SK-N-SH treated with all-trans-retinoic acid at 6 μM for 48 hours (cell line): ENCODE data around the gene QRFP.

Source experiments
- ARNTL ChIP-seq: fragments of 450-650 bp; formaldehyde crosslinking; IDR thresholded peaks from 2 replicates; pipeline ENCODE4 v1.5.0; 2020; ENCODE audit warnings: low read depth, mild to moderate bottlenecking, moderate library complexity, borderline replicate concordance
- BACH2 ChIP-seq: fragments of 250-450 bp; sonication (Bioruptor Pico); IDR thresholded peaks from 2 replicates; pipeline ENCODE4 v1.9.0; 2021; ENCODE audit warnings: mild to moderate bottlenecking, borderline replicate concordance
- CSDC2 ChIP-seq: fragments of 250-450 bp; sonication (Bioruptor Pico); IDR thresholded peaks from 2 replicates; pipeline ENCODE4 v1.5.0; 2020; ENCODE audit warnings: mild to moderate bottlenecking, moderate library complexity
- GLIS3 ChIP-seq: fragments of 250-450 bp; sonication (Bioruptor Pico); IDR thresholded peaks from 2 replicates; pipeline ENCODE4 v1.5.0; 2020; ENCODE audit warnings: mild to moderate bottlenecking, moderate library complexity
- ISL1 ChIP-seq: fragments of 250-450 bp; sonication (Bioruptor Pico); IDR thresholded peaks from 2 replicates; pipeline ENCODE4 v2.1.2; 2022; ENCODE audit warnings: mild to moderate bottlenecking, moderate library complexity
- OSR1 ChIP-seq: fragments of 250-450 bp; sonication (Bioruptor Pico); IDR thresholded peaks from 2 replicates; pipeline ENCODE4 v1.8.0; 2022; ENCODE audit warnings: moderate library complexity, mild to moderate bottlenecking, inconsistent platforms
- POU6F1 ChIP-seq: fragments of 250-450 bp; sonication (Bioruptor Pico); IDR thresholded peaks from 2 replicates; pipeline ENCODE4 v1.8.0; 2021; ENCODE audit warnings: low read depth, mild to moderate bottlenecking, moderate library complexity, borderline replicate concordance
- PPARA ChIP-seq: fragments of 250-450 bp; sonication (Bioruptor Pico); IDR thresholded peaks from 2 replicates; pipeline ENCODE4 v1.5.0; 2020; ENCODE audit warnings: mild to moderate bottlenecking, borderline replicate concordance
- RARB ChIP-seq: fragments of 250-450 bp; sonication (Bioruptor Pico); IDR thresholded peaks from 2 replicates; pipeline ENCODE4 v1.8.0; 2021; ENCODE audit warnings: mild to moderate bottlenecking, moderate library complexity
- TCF4 ChIP-seq: fragments of 250-450 bp; sonication (Bioruptor Pico); IDR thresholded peaks from 2 replicates; pipeline ENCODE4 v1.8.0; 2021; ENCODE audit warnings: mild to moderate bottlenecking, moderate library complexity, borderline replicate concordance
- ZFP3 ChIP-seq: fragments of 250-450 bp; sonication (Bioruptor Pico); IDR thresholded peaks from 2 replicates; pipeline ENCODE4 v1.5.0; 2020; ENCODE audit warnings: mild to moderate bottlenecking, moderate library complexity
- ZNF565 ChIP-seq: fragments of 450-650 bp; formaldehyde crosslinking; conservative IDR thresholded peaks from 2 replicates; pipeline ENCODE4 v1.5.0; 2020; ENCODE audit warnings: low read depth, mild to moderate bottlenecking, moderate library complexity
- TF ChIP-seq, protein P1 (sequence below): fragments of 250-450 bp; sonication (Bioruptor Pico); IDR thresholded peaks from 2 replicates; pipeline ENCODE4 v1.8.0; 2020; ENCODE audit warnings: mild to moderate bottlenecking, moderate library complexity, borderline replicate concordance

DNA sequence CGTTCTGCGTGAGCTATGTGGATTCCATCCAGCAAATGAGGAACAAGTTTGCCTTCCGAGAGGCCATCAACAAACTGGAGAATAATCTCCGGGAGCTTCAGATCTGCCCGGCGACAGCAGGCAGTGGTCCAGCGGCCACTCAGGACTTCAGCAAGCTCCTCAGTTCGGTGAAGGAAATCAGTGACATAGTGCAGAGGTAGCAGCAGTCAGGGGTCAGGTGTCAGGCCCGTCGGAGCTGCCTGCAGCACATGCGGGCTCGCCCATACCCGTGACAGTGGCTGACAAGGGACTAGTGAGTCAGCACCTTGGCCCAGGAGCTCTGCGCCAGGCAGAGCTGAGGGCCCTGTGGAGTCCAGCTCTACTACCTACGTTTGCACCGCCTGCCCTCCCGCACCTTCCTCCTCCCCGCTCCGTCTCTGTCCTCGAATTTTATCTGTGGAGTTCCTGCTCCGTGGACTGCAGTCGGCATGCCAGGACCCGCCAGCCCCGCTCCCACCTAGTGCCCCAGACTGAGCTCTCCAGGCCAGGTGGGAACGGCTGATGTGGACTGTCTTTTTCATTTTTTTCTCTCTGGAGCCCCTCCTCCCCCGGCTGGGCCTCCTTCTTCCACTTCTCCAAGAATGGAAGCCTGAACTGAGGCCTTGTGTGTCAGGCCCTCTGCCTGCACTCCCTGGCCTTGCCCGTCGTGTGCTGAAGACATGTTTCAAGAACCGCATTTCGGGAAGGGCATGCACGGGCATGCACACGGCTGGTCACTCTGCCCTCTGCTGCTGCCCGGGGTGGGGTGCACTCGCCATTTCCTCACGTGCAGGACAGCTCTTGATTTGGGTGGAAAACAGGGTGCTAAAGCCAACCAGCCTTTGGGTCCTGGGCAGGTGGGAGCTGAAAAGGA, 10.9 kb downstream of the QRFP start:
- TF ChIP-seq RARB (CRISPR knock-in tag) (no peak), POU6F1 (CRISPR knock-in tag) (no peak), ZFP3 (no peak), GLIS3 (CRISPR knock-in tag) (no peak), PPARA (CRISPR knock-in tag) (no peak), OSR1 (CRISPR knock-in tag) (no peak), BACH2 (CRISPR knock-in tag) (no peak), ISL1 (CRISPR knock-in tag) (no peak), ARNTL (CRISPR knock-in tag) (no peak), CSDC2 (CRISPR knock-in tag) (no peak), TCF4 (CRISPR knock-in tag) (no peak), ZNF565 (no peak)
- TF ChIP-seq, protein P1, sequence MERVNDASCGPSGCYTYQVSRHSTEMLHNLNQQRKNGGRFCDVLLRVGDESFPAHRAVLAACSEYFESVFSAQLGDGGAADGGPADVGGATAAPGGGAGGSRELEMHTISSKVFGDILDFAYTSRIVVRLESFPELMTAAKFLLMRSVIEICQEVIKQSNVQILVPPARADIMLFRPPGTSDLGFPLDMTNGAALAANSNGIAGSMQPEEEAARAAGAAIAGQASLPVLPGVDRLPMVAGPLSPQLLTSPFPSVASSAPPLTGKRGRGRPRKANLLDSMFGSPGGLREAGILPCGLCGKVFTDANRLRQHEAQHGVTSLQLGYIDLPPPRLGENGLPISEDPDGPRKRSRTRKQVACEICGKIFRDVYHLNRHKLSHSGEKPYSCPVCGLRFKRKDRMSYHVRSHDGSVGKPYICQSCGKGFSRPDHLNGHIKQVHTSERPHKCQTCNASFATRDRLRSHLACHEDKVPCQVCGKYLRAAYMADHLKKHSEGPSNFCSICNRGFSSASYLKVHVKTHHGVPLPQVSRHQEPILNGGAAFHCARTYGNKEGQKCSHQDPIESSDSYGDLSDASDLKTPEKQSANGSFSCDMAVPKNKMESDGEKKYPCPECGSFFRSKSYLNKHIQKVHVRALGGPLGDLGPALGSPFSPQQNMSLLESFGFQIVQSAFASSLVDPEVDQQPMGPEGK (CRISPR knock-in tag): no peak
